ENCODE measurements around the gene RTP3. TPM values are rescaled to one million over a fixed set of nuclear protein-coding genes. Genes with fewer than 3 reads are reported as not detected.

The RTP3 gene
- total RNA-seq = not detected

GRCh38 chr3:46497556-46498265 lies at the start of gene RTP3:
Gene RTP3, plus strand, starts transcription at chr3:46497976. Its CDS starts 87 bp downstream, at chr3:46498063.
- CTCF ChIA-PET = interaction anchor here (1.1 to 8.5 kb wide), 6 partner anchors 9 to 132 kb away, joined by 3 to 76 read pairs (median 12); no protein-coding TSS in a partner anchor
- Mint-ChIP-seq H3K9me3 (no peaks in the 10 kb centered on the region), H3K36me3 (ENCODE audit: low read depth) (no peaks in the 10 kb centered on the region), H3K27ac (no peak within 1 kb of the TSS), H3K4me3 (no peak within 1 kb of the TSS), H3K27me3 (no peaks in the 10 kb centered on the region), H3K4me1 (ENCODE audit: low read depth) (peaks cover 6% of the 10 kb centered on the region)
- POLR2A ChIA-PET = no interaction called here
- no peak for DNase-seq
- ATAC-seq = no peak
- intact Hi-C loops (cut with micrococcal nuclease) = no loop called here
- no peak for TF ChIP-seq CTCF (IDR thresholded peaks at IDR 0.05)

- peaks cover 2% of the 10 kb centered on the region for H3K27me3 Mint-ChIP-seq
- H3K9me3 Mint-ChIP-seq = no peaks in the 10 kb centered on the region
- ATAC-seq = no peak
- intact Hi-C loops (cut with micrococcal nuclease) = no loop called here
- DNase-seq = no peak
- H3K4me1 Mint-ChIP-seq (ENCODE audit: low read depth) = no peaks in the 10 kb centered on the region
- ChIA-PET POLR2A (no interaction called here), CTCF (interaction anchor here (0.7 to 2.8 kb wide), 6 partner anchors 9 to 41 kb away, joined by 3 to 18 read pairs (median 8); partner anchors contain the start of genes CCR5AS and CCRL2)
- no peaks in the 10 kb centered on the region for H3K36me3 Mint-ChIP-seq (ENCODE audit: low read depth)
- H3K27ac Mint-ChIP-seq = no peak overlapping the region
- H3K4me3 Mint-ChIP-seq = no peak overlapping the region
- TF ChIP-seq CTCF (IDR thresholded peaks at IDR 0.05) = no peak
Measured at GRCh38 chr3:46448721-46449120, 49.1 kb upstream of the RTP3 start.

- Mint-ChIP-seq H3K4me3 (no peak overlapping the region), H3K4me1 (ENCODE audit: low read depth) (no peaks in the 10 kb centered on the region), H3K9me3 (no peaks in the 10 kb centered on the region), H3K27me3 (peaks cover 2% of the 10 kb centered on the region), H3K36me3 (ENCODE audit: low read depth) (no peaks in the 10 kb centered on the region), H3K27ac (no peak overlapping the region)
- DNase-seq (peak; percentile 9), ATAC-seq (no peak)
- CTCF ChIA-PET = interaction anchor here (0.6 to 2.8 kb wide), 12 partner anchors 9 to 325 kb away, joined by 3 to 18 read pairs (median 4); partner anchors contain the start of genes CCR5AS and CCRL2
- POLR2A ChIA-PET = interaction anchor here (1.1 kb wide), 1 partner anchor 53 kb away, joined by 3 read pairs; no protein-coding TSS in a partner anchor
- intact Hi-C loops (cut with micrococcal nuclease) = no loop called here
- TF ChIP-seq CTCF (IDR thresholded peaks at IDR 0.05) = peak; percentile 71
Measured at GRCh38 chr3:46449755-46450552, 47.8 kb upstream of the RTP3 start.

- intact Hi-C loops (cut with micrococcal nuclease) = no loop called here
- TF ChIP-seq CTCF (IDR thresholded peaks at IDR 0.05) = no peak
- no peak overlapping the region for H3K4me3 Mint-ChIP-seq
- H3K27ac Mint-ChIP-seq = no peak overlapping the region
- H3K9me3 Mint-ChIP-seq = no peaks in the 10 kb centered on the region
- CTCF ChIA-PET = interaction anchor here (0.8 kb wide), 1 partner anchor 36 kb away, joined by 3 read pairs; no protein-coding TSS in a partner anchor
- H3K27me3 Mint-ChIP-seq = peaks cover 2% of the 10 kb centered on the region
- ATAC-seq (no peak), DNase-seq (no peak)
- POLR2A ChIA-PET = interaction anchor here (1.4 kb wide), 1 partner anchor 9 kb away, joined by 4 read pairs; no protein-coding TSS in a partner anchor
- H3K4me1 Mint-ChIP-seq (ENCODE audit: low read depth) = no peaks in the 10 kb centered on the region
- no peaks in the 10 kb centered on the region for H3K36me3 Mint-ChIP-seq (ENCODE audit: low read depth)
Measured at GRCh38 chr3:46453526-46454208, 44.1 kb upstream of the RTP3 start.

All from activated CD8-positive, alpha-beta T cell treated with anti-CD3 and anti-CD28 coated beads for 36 hours (primary cell).